ENCODE measurements around the gene GPR146. TPM values are rescaled to one million over a fixed set of nuclear protein-coding genes. Genes with fewer than 3 reads are reported as not detected.

Gene GPR146
- total and polyA plus RNA-seq, 2 of the 13 experiments (the other 11 are each of a cell fraction or from before 2014, with no cell fraction given) = 2.0 to 15.9 TPM

DNA sequence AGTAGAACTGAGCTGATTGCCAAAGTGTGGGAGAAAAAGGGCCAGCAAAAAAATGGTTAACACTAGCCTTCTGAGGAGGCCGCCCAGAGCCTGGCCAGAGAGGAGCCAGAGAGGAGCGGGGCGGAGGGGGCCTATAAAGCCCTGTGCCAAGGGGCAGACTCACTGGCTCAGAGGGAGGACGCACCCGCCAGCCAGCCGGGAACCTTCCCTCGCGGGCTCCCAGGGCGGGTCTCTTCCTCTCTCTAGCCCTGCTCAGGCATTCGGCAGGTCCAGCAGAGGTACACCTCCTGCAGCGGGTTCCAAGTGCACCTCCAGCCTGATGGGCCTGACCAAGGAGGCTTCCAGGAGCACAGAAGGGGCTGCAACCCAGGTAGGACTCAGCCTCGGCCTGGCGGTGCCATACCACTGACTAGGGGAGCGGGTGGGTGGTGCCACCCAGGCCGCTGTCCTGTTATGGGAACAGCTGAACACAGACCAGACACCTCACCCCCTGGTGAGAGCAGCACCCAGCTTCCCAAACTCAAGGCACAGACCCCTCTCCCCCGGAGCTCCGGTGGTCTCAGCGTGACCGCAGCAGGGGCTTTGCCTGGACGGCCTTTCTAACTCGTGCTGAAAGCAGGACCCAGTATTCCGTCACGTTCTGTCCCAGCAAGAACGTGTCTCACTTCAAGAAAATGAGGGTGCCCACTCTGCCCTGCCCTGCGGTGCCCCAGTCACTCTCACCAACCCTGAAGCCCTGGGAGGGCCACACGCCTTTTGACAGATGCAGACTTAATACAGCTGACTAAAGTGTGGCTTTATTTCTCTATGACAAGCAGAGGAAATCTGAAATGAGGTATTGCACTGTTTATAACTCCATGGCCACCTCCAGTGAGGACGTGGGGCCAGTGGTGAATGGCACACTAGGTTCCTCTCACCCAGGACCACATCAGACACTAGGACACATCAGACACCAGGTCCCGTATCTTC, 43.9 kb downstream of the GPR146 start, which contains the start of gene GPER1 (continued):
- TF ChIP-seq, protein P1, sequence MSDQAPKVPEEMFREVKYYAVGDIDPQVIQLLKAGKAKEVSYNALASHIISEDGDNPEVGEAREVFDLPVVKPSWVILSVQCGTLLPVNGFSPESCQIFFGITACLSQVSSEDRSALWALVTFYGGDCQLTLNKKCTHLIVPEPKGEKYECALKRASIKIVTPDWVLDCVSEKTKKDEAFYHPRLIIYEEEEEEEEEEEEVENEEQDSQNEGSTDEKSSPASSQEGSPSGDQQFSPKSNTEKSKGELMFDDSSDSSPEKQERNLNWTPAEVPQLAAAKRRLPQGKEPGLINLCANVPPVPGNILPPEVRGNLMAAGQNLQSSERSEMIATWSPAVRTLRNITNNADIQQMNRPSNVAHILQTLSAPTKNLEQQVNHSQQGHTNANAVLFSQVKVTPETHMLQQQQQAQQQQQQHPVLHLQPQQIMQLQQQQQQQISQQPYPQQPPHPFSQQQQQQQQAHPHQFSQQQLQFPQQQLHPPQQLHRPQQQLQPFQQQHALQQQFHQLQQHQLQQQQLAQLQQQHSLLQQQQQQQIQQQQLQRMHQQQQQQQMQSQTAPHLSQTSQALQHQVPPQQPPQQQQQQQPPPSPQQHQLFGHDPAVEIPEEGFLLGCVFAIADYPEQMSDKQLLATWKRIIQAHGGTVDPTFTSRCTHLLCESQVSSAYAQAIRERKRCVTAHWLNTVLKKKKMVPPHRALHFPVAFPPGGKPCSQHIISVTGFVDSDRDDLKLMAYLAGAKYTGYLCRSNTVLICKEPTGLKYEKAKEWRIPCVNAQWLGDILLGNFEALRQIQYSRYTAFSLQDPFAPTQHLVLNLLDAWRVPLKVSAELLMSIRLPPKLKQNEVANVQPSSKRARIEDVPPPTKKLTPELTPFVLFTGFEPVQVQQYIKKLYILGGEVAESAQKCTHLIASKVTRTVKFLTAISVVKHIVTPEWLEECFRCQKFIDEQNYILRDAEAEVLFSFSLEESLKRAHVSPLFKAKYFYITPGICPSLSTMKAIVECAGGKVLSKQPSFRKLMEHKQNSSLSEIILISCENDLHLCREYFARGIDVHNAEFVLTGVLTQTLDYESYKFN (CRISPR knock-in tag; conservative IDR thresholded peaks at IDR 0.05) = 0 out of 2 replicates have a peak, but pooled peaks have one; percentile 23
- TF ChIP-seq, protein P2, sequence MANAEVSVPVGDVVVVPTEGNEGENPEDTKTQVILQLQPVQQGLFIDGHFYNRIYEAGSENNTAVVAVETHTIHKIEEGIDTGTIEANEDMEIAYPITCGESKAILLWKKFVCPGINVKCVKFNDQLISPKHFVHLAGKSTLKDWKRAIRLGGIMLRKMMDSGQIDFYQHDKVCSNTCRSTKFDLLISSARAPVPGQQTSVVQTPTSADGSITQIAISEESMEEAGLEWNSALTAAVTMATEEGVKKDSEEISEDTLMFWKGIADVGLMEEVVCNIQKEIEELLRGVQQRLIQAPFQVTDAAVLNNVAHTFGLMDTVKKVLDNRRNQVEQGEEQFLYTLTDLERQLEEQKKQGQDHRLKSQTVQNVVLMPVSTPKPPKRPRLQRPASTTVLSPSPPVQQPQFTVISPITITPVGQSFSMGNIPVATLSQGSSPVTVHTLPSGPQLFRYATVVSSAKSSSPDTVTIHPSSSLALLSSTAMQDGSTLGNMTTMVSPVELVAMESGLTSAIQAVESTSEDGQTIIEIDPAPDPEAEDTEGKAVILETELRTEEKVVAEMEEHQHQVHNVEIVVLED (CRISPR knock-in tag; IDR thresholded peaks at IDR 0.05; ENCODE audit: borderline replicate concordance) = 0 out of 2 replicates have a peak, but pooled peaks have one; percentile 20
- TF ChIP-seq RBAK (CRISPR knock-in tag; IDR thresholded peaks at IDR 0.05) (no peak), CBFB (CRISPR knock-in tag; IDR thresholded peaks at IDR 0.05) (no peak), NKX3-1 (CRISPR knock-in tag; IDR thresholded peaks at IDR 0.05) (0 out of 2 replicates have a peak, but pooled peaks have one; percentile 57), HDAC2 (CRISPR knock-in tag; IDR thresholded peaks at IDR 0.05) (no peak), PLRG1 (conservative IDR thresholded peaks at IDR 0.05) (no peak), NR2C2 (CRISPR knock-in tag; IDR thresholded peaks at IDR 0.05; ENCODE audit: borderline replicate concordance) (no peak), ZNF235 (CRISPR knock-in tag; IDR thresholded peaks at IDR 0.05; ENCODE audit: borderline replicate concordance) (no peak), ZBTB7A (CRISPR knock-in tag; IDR thresholded peaks at IDR 0.05) (peak; percentile 64), ZNF839 (CRISPR knock-in tag; IDR thresholded peaks at IDR 0.05; ENCODE audit: borderline replicate concordance) (peak; percentile 64; the same call in 1 of the 2 replicates)
- TF ChIP-seq, protein P3, sequence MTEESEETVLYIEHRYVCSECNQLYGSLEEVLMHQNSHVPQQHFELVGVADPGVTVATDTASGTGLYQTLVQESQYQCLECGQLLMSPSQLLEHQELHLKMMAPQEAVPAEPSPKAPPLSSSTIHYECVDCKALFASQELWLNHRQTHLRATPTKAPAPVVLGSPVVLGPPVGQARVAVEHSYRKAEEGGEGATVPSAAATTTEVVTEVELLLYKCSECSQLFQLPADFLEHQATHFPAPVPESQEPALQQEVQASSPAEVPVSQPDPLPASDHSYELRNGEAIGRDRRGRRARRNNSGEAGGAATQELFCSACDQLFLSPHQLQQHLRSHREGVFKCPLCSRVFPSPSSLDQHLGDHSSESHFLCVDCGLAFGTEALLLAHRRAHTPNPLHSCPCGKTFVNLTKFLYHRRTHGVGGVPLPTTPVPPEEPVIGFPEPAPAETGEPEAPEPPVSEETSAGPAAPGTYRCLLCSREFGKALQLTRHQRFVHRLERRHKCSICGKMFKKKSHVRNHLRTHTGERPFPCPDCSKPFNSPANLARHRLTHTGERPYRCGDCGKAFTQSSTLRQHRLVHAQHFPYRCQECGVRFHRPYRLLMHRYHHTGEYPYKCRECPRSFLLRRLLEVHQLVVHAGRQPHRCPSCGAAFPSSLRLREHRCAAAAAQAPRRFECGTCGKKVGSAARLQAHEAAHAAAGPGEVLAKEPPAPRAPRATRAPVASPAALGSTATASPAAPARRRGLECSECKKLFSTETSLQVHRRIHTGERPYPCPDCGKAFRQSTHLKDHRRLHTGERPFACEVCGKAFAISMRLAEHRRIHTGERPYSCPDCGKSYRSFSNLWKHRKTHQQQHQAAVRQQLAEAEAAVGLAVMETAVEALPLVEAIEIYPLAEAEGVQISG (CRISPR knock-in tag; IDR thresholded peaks at IDR 0.05) = peak; percentile 57; the same call in 1 of the 2 replicates
- TF ChIP-seq, protein P4, sequence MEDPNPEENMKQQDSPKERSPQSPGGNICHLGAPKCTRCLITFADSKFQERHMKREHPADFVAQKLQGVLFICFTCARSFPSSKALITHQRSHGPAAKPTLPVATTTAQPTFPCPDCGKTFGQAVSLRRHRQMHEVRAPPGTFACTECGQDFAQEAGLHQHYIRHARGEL (CRISPR knock-in tag; IDR thresholded peaks at IDR 0.05) = no peak
- TF ChIP-seq, protein P5, sequence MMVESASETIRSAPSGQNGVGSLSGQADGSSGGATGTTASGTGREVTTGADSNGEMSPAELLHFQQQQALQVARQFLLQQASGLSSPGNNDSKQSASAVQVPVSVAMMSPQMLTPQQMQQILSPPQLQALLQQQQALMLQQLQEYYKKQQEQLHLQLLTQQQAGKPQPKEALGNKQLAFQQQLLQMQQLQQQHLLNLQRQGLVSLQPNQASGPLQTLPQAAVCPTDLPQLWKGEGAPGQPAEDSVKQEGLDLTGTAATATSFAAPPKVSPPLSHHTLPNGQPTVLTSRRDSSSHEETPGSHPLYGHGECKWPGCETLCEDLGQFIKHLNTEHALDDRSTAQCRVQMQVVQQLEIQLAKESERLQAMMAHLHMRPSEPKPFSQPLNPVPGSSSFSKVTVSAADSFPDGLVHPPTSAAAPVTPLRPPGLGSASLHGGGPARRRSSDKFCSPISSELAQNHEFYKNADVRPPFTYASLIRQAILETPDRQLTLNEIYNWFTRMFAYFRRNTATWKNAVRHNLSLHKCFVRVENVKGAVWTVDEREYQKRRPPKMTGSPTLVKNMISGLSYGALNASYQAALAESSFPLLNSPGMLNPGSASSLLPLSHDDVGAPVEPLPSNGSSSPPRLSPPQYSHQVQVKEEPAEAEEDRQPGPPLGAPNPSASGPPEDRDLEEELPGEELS (CRISPR knock-in tag; IDR thresholded peaks at IDR 0.05) = peak; percentile 45; the same call in 1 of the 2 replicates

All from HepG2 (cell line).